Skeletal muscle tissue (tissue), 4 donors: ENCODE results near the gene SULT1A2. TPM values are rescaled to one million over a fixed set of nuclear protein-coding genes. Genes with fewer than 3 reads are reported as not detected.
"Not testable (repeated sequence)": the region's sequence is repeated elsewhere in the genome, so short reads cannot be mapped to it uniquely, and the experiment has no call there.

ENCODE experiments used
- H3K27ac ChIP-seq: one replicate; pipeline ENCODE4 v1.7.0; 2013; ENCODE audit warnings: mild to moderate bottlenecking, low read depth, low read length, inconsistent platforms
- H3K27me3 ChIP-seq, 3 donors: one replicate each; pipeline ENCODE4 v1.7.0; 2013; ENCODE audit warnings: low read length in 3 of 3; ENCODE audit not compliant: control insufficient read depth in 3 of 3, insufficient read depth in 3 of 3
- H3K36me3 ChIP-seq, 3 donors: one replicate each; pipeline ENCODE4 v1.7.0; 2013; ENCODE audit warnings: low read length in 3 of 3; ENCODE audit not compliant: control insufficient read depth in 3 of 3, insufficient read depth in 3 of 3
- H3K4me1 ChIP-seq, 3 donors: one replicate each; pipeline ENCODE4 v1.7.0; 2013; ENCODE audit warnings: low read length in 3 of 3, mild to moderate bottlenecking in 3 of 3; ENCODE audit not compliant: control insufficient read depth in 3 of 3, insufficient read depth in 3 of 3
- H3K4me3 ChIP-seq, 3 donors: one replicate each; pipeline ENCODE4 v1.7.0; 2013; ENCODE audit warnings: low read length in 3 of 3
- H3K9ac ChIP-seq, 3 donors: one replicate each; pipeline ENCODE4 v1.7.0; 2013; ENCODE audit warnings: low read length in 3 of 3, mild to moderate bottlenecking in 3 of 3, moderate library complexity in 2 of 3, low read depth in 1 of 3
- H3K9me3 ChIP-seq, 3 donors: one replicate each; pipeline ENCODE4 v1.7.0; 2013; ENCODE audit warnings: low read length in 3 of 3; ENCODE audit not compliant: control insufficient read depth in 3 of 3
- total RNA-seq: library from RNA; depleted of rRNA; stranded (reverse); fragments of >200 nt; gene quantifications from one replicate; pipeline ENCODE4 v1.2.3, GENCODE V29; 2014
- donor health status: Osteomylitis.

SULT1A2 gene
- total RNA-seq, 1 donor from 2014 or later = 0.52 TPM

GRCh38 chr16:28574925-28575324, 21.9 kb downstream of the SULT1A2 start:
- Histone ChIP-seq H3K4me1 (peaks cover 10 to 17% (median 16%) of the 10 kb centered on the region in 3 donors), H3K9ac (no peak overlapping the region), H3K27me3 (no peaks in the 10 kb centered on the region), H3K27ac (no peak overlapping the region), H3K9me3 (no peaks in the 10 kb centered on the region), H3K36me3 (peaks cover 0 to 6% (median 3%) of the 10 kb centered on the region in 3 donors), H3K4me3 (no peak overlapping the region)

- H3K9ac ChIP-seq = no peak overlapping the region
- no peak overlapping the region for H3K4me3 ChIP-seq
- H3K36me3 ChIP-seq = peaks cover 0 to 6% (median 5%) of the 10 kb centered on the region in 3 donors
- H3K27me3 ChIP-seq = no peaks in the 10 kb centered on the region
- peaks cover 10 to 17% (median 16%) of the 10 kb centered on the region in 3 donors for H3K4me1 ChIP-seq
- H3K9me3 ChIP-seq = no peaks in the 10 kb centered on the region
- no peak overlapping the region for H3K27ac ChIP-seq
These were observed 22.8 kb downstream of the SULT1A2 start for GRCh38 chr16:28573738-28574718.

- Histone ChIP-seq H3K36me3 (peaks cover 0 to 6% (median 5%) of the 10 kb centered on the region in 3 donors), H3K9ac (peak overlapping the region; percentile 32 to 70 (median 54)), H3K4me3 (peak overlapping the region; percentile 17 to 31 (median 29))
These were observed 23.9 kb downstream of the SULT1A2 start for GRCh38 chr16:28572696-28573510.

GRCh38 chr16:28569968-28570752, 26.7 kb downstream of the SULT1A2 start:
- Histone ChIP-seq H3K36me3 (peaks cover 0 to 6% (median 4%) of the 10 kb centered on the region in 3 donors), H3K27me3 (no peaks in the 10 kb centered on the region), H3K4me1 (peaks cover 10 to 17% (median 16%) of the 10 kb centered on the region in 3 donors), H3K4me3 (no peak overlapping the region), H3K9ac (no peak overlapping the region), H3K9me3 (no peaks in the 10 kb centered on the region), H3K27ac (no peak overlapping the region)

More at GRCh38 chr16:28572696-28573510, 23.9 kb downstream of the SULT1A2 start:
- H3K27ac ChIP-seq = peak overlapping the region; percentile 12
- H3K9me3 ChIP-seq = no peaks in the 10 kb centered on the region
- H3K4me1 ChIP-seq = peaks cover 10 to 17% (median 16%) of the 10 kb centered on the region in 3 donors
- H3K27me3 ChIP-seq = no peaks in the 10 kb centered on the region

GRCh38 chr16:28569021-28569420, 27.8 kb downstream of the SULT1A2 start:
- H3K36me3 ChIP-seq = peaks cover 0 to 2% (median 2%) of the 10 kb centered on the region in 3 donors
- H3K27ac ChIP-seq = no peak overlapping the region
- H3K27me3 ChIP-seq = no peaks in the 10 kb centered on the region
- no peaks in the 10 kb centered on the region for H3K9me3 ChIP-seq
- no peak overlapping the region for H3K9ac ChIP-seq
- no peak overlapping the region for H3K4me3 ChIP-seq
- H3K4me1 ChIP-seq = peaks cover 8 to 16% (median 12%) of the 10 kb centered on the region in 3 donors

- Histone ChIP-seq H3K4me3 (no peak overlapping the region), H3K4me1 (peaks cover under 1 to 5% (median 4%) of the 10 kb centered on the region in 3 donors), H3K27me3 (no peaks in the 10 kb centered on the region), H3K9ac (no peak overlapping the region), H3K27ac (no peak overlapping the region), H3K9me3 (no peaks in the 10 kb centered on the region), H3K36me3 (peaks cover 0 to 5% (median 2%) of the 10 kb centered on the region in 3 donors)
These were observed 29.6 kb downstream of the SULT1A2 start for GRCh38 chr16:28567292-28567691.

- H3K27ac ChIP-seq, H3K4me3 ChIP-seq, H3K27me3 ChIP-seq, H3K9ac ChIP-seq, H3K9me3 ChIP-seq, H3K36me3 ChIP-seq: not testable (repeated sequence)
- peaks cover 7 to 12% (median 7%) of the 10 kb centered on the region in 3 donors for H3K4me1 ChIP-seq
These were observed 30.5 kb downstream of the SULT1A2 start for GRCh38 chr16:28566233-28566925.

- Histone ChIP-seq H3K27ac (no peak overlapping the region), H3K9me3 (no peaks in the 10 kb centered on the region), H3K4me1 (peaks cover 7 to 13% (median 7%) of the 10 kb centered on the region in 3 donors), H3K9ac (no peak overlapping the region), H3K4me3 (no peak overlapping the region), H3K36me3 (peaks cover 4 to 8% (median 5%) of the 10 kb centered on the region in 3 donors), H3K27me3 (no peaks in the 10 kb centered on the region)
These were observed 33.6 kb downstream of the SULT1A2 start for GRCh38 chr16:28563218-28563617.

GRCh38 chr16:28562199-28562598, 34.7 kb downstream of the SULT1A2 start:
- H3K9ac ChIP-seq = no peak overlapping the region
- H3K27ac ChIP-seq = no peak overlapping the region
- H3K4me1 ChIP-seq = peaks cover 7 to 13% (median 7%) of the 10 kb centered on the region in 3 donors
- H3K27me3 ChIP-seq = no peaks in the 10 kb centered on the region
- H3K36me3 ChIP-seq = peaks cover 6 to 9% (median 8%) of the 10 kb centered on the region in 3 donors
- H3K9me3 ChIP-seq = no peaks in the 10 kb centered on the region
- no peak overlapping the region for H3K4me3 ChIP-seq
